HG03066 (cell line): ENCODE measurements around the gene LUZP2.

ENCODE experiments used
- ATAC-seq: cut with Tn5 transposase; IDR thresholded peaks from one replicate; pipeline ENCODE4 v1.9.1; 2021; ENCODE audit warnings: low read depth; ENCODE audit not compliant: unreplicated experiment

The LUZP2 gene

GRCh38 chr11:24559315-24559714, 62.5 kb downstream of the LUZP2 start:
- no peak for ATAC-seq

GRCh38 chr11:24560324-24560723, 63.5 kb downstream of the LUZP2 start:
- ATAC-seq = no peak

GRCh38 chr11:24567380-24567779, 70.5 kb downstream of the LUZP2 start:
- no peak for ATAC-seq

GRCh38 chr11:24572376-24572775, 75.5 kb downstream of the LUZP2 start:
- ATAC-seq = no peak

GRCh38 chr11:24574461-24574860, 77.6 kb downstream of the LUZP2 start:
- ATAC-seq = no peak

- ATAC-seq = no peak
Measured at GRCh38 chr11:24575392-24575791, 78.5 kb downstream of the LUZP2 start.

GRCh38 chr11:24585192-24585591, 88.3 kb downstream of the LUZP2 start:
- no peak for ATAC-seq

GRCh38 chr11:24587635-24588034, 90.8 kb downstream of the LUZP2 start:
- no peak for ATAC-seq

- ATAC-seq = no peak
Measured at GRCh38 chr11:24588081-24588480, 91.2 kb downstream of the LUZP2 start.

GRCh38 chr11:24589064-24589463, 92.2 kb downstream of the LUZP2 start:
- no peak for ATAC-seq

- ATAC-seq = no peak
Measured at GRCh38 chr11:24591283-24591682, 94.4 kb downstream of the LUZP2 start.

- ATAC-seq = no peak
Measured at GRCh38 chr11:24592360-24592759, 95.5 kb downstream of the LUZP2 start.

- ATAC-seq = no peak
Measured at GRCh38 chr11:24593332-24593731, 96.5 kb downstream of the LUZP2 start.

- ATAC-seq = no peak
Measured at GRCh38 chr11:24594401-24594800, 97.5 kb downstream of the LUZP2 start.

GRCh38 chr11:24598641-24599040, 101.8 kb downstream of the LUZP2 start:
- ATAC-seq = no peak

GRCh38 chr11:24609192-24610119, 112.6 kb downstream of the LUZP2 start:
- no peak for ATAC-seq

GRCh38 chr11:24615451-24616160, 118.8 kb downstream of the LUZP2 start:
- no peak for ATAC-seq

GRCh38 chr11:24617856-24618255, 121.0 kb downstream of the LUZP2 start:
- ATAC-seq = no peak

- ATAC-seq = no peak
Measured at GRCh38 chr11:24619900-24620299, 123.0 kb downstream of the LUZP2 start.

GRCh38 chr11:24622262-24622661, 125.4 kb downstream of the LUZP2 start:
- ATAC-seq = no peak

GRCh38 chr11:24623121-24623520, 126.3 kb downstream of the LUZP2 start:
- no peak for ATAC-seq

- ATAC-seq = no peak
Measured at GRCh38 chr11:24624432-24624831, 127.6 kb downstream of the LUZP2 start.
